H1 (cell line): Measurements from ENCODE around the gene MEGF11. TPM values are rescaled to one million over a fixed set of nuclear protein-coding genes. Genes with fewer than 3 reads are reported as not detected.

Experiments
- CTCF ChIA-PET: fragments of 300-600 bp; sonication (Branson Sonifier 250); formaldehyde crosslinking; loops from one replicate; lab custom pipeline; 2021; ENCODE audit not compliant: partially characterized antibody; lab: Charles Lee
- POLR2A ChIA-PET: fragments of 300-600 bp; sonication (Branson Sonifier 250); formaldehyde crosslinking; loops from one replicate; lab custom pipeline; 2021; ENCODE audit warnings: inconsistent platforms; ENCODE audit not compliant: partially characterized antibody; lab: Charles Lee
- DNase-seq, 2 experiments: peaks; one replicate each; pipeline versions ENCODE4 v3.0.0 to v3.0.0-alpha.2; 2010 to 2022; ENCODE audit warnings: low spot score in 2 of 2, low read depth in 1 of 2, mixed read lengths in 1 of 2
- FAIRE-seq: peaks from 2 replicates; lab custom pipeline; 2011; peaks lifted over from hg19 to GRCh38; lab: Jason Lieb, UNC
- H2AFZ ChIP-seq: 2 replicates; pipeline ENCODE4 v1.8.1; 2012; ENCODE audit warnings: low read length, inconsistent platforms
- H2AK5ac ChIP-seq: 2 replicates; pipeline ENCODE4 v1.6.1; 2013; ENCODE audit warnings: low read depth, low read length
- H2BK120ac ChIP-seq: replicated peaks from 2 replicates; pipeline ENCODE3; 2013; ENCODE audit warnings: low read depth, low read length, inconsistent platforms
- H2BK12ac ChIP-seq: 2 replicates; pipeline ENCODE4 v1.6.1; 2013; ENCODE audit warnings: low read depth, low read length
- H2BK15ac ChIP-seq: 2 replicates; pipeline ENCODE4 v1.6.1; 2013; ENCODE audit warnings: low read length
- H2BK20ac ChIP-seq: 2 replicates; pipeline ENCODE4 v1.6.1; 2013; ENCODE audit warnings: low read length
- H2BK5ac ChIP-seq: 2 replicates; pipeline ENCODE4 v1.6.1; 2013; ENCODE audit warnings: low read depth, low read length
- H3K14ac ChIP-seq: 2 replicates; pipeline ENCODE4 v1.6.1; 2013; ENCODE audit warnings: inconsistent platforms; ENCODE audit not compliant: insufficient read length
- H3K18ac ChIP-seq: 2 replicates; pipeline ENCODE4 v1.6.1; 2013; ENCODE audit warnings: low read length; ENCODE audit errors: extremely low read depth
- H3K23ac ChIP-seq: 2 replicates; pipeline ENCODE4 v1.6.1; 2013; ENCODE audit warnings: inconsistent platforms; ENCODE audit not compliant: insufficient read length
- H3K23me2 ChIP-seq: 2 replicates; pipeline ENCODE4 v1.6.1; 2013; ENCODE audit warnings: low read depth, low read length
- H3K27ac ChIP-seq: 2 replicates; pipeline ENCODE4 v1.6.1; 2011; ENCODE audit warnings: low read depth, low read length, inconsistent platforms
- H3K27me3 ChIP-seq, 4 experiments: replicated peaks in 1 of 4; 1 replicate in 1 of 4; 2 replicates in 3 of 4; pipeline versions ENCODE4 v1.6.1 to v1.8.1; 2011 to 2013; ENCODE audit warnings: low read length in 3 of 4, mild to moderate bottlenecking in 3 of 4, inconsistent platforms in 2 of 4, mixed read lengths in 2 of 4, moderate library complexity in 1 of 4; ENCODE audit not compliant: control insufficient read depth in 3 of 4, insufficient read depth in 3 of 4; ENCODE audit errors: extremely low read depth in 1 of 4
- H3K36me3 ChIP-seq, 4 experiments: 2 replicates each; pipeline versions ENCODE4 v1.6.1 to v1.8.1; 2011 to 2013; ENCODE audit warnings: mild to moderate bottlenecking in 4 of 4, low read length in 3 of 4, moderate library complexity in 2 of 4, control low read depth in 1 of 4, inconsistent platforms in 1 of 4; ENCODE audit not compliant: insufficient read depth in 4 of 4, control insufficient read depth in 2 of 4
- H3K4ac ChIP-seq: replicated peaks from 2 replicates; pipeline ENCODE3; 2013; ENCODE audit warnings: low read length, low read depth, mixed read lengths, inconsistent platforms; ENCODE audit not compliant: insufficient read length
- H3K4me1 ChIP-seq, 4 experiments: replicated peaks in 1 of 4; 1 replicate in 1 of 4; 2 replicates in 3 of 4; pipeline versions ENCODE4 v1.6.1 to v1.8.1; 2011 to 2013; ENCODE audit warnings: low read length in 3 of 4, inconsistent platforms in 2 of 4, mixed read lengths in 1 of 4; ENCODE audit not compliant: insufficient read depth in 4 of 4, control insufficient read depth in 3 of 4
- H3K4me2 ChIP-seq, 2 experiments: 2 replicates each; pipeline versions ENCODE4 v1.6.1 to v1.8.1; 2011 to 2013; ENCODE audit warnings: low read depth in 2 of 2, low read length in 2 of 2, control low read depth in 1 of 2, inconsistent platforms in 1 of 2, mild to moderate bottlenecking in 1 of 2; ENCODE audit not compliant: insufficient read depth in 1 of 2
- H3K4me3 ChIP-seq, 4 experiments: fragments of 200-600, 300-600 bp in 1 of 4; sonication (generic), shearing (Covaris generic), sonication (Bioruptor Twin) in 1 of 4; 2 replicates each; pipeline versions ENCODE4 v1.5.1 to v1.8.1; 2011 to 2016; ENCODE audit warnings: low read length in 4 of 4, low read depth in 3 of 4, control low read depth in 2 of 4, inconsistent platforms in 2 of 4, mild to moderate bottlenecking in 2 of 4, mixed read lengths in 1 of 4, moderate library complexity in 1 of 4; ENCODE audit not compliant: insufficient read depth in 2 of 4; ENCODE audit errors: extremely low read depth in 1 of 4
- H3K56ac ChIP-seq: replicated peaks from 2 replicates; pipeline ENCODE3; 2013; ENCODE audit warnings: low read depth, mild to moderate bottlenecking, mixed read lengths, low read length, inconsistent platforms; ENCODE audit not compliant: insufficient read length
- H3K79me1 ChIP-seq: 2 replicates; pipeline ENCODE4 v1.6.1; 2013; ENCODE audit warnings: low read depth, low read length, control low read depth
- H3K79me2 ChIP-seq, 2 experiments: 2 replicates each; pipeline versions ENCODE4 v1.6.1 to v1.8.1; 2012 to 2013; ENCODE audit warnings: low read length in 2 of 2, mild to moderate bottlenecking in 2 of 2, inconsistent platforms in 1 of 2; ENCODE audit not compliant: insufficient read depth in 2 of 2, control insufficient read depth in 1 of 2
- H3K9ac ChIP-seq, 4 experiments: replicated peaks in 1 of 4; 1 replicate in 1 of 4; 2 replicates in 3 of 4; pipeline versions ENCODE4 v1.6.1 to v1.8.1; 2011 to 2013; ENCODE audit warnings: low read depth in 3 of 4, low read length in 3 of 4, control low read depth in 2 of 4, mild to moderate bottlenecking in 2 of 4, moderate library complexity in 2 of 4, inconsistent platforms in 1 of 4; ENCODE audit errors: extremely low read depth in 1 of 4
- H3K9me3 ChIP-seq, 2 experiments: 2 replicates each; pipeline versions ENCODE4 v1.6.1 to v1.8.1; 2012 to 2013; ENCODE audit warnings: mild to moderate bottlenecking in 2 of 2, moderate library complexity in 2 of 2, control low read depth in 1 of 2, inconsistent platforms in 1 of 2, low read depth in 1 of 2, low read length in 1 of 2, mixed read lengths in 1 of 2; ENCODE audit not compliant: insufficient read depth in 2 of 2
- H4K20me1 ChIP-seq, 2 experiments: replicated peaks in 1 of 2; 2 replicates each; pipeline versions ENCODE3 to v1.8.1; 2011 to 2013; ENCODE audit warnings: inconsistent platforms in 2 of 2, low read length in 2 of 2, mild to moderate bottlenecking in 1 of 2; ENCODE audit not compliant: insufficient read depth in 2 of 2, control insufficient read depth in 1 of 2
- H4K5ac ChIP-seq: 2 replicates; pipeline ENCODE4 v1.6.1; 2013; ENCODE audit warnings: low read length, low read depth, mixed read lengths, inconsistent platforms; ENCODE audit not compliant: insufficient read length
- H4K8ac ChIP-seq: 2 replicates; pipeline ENCODE4 v1.8.0; 2013; ENCODE audit warnings: mild to moderate bottlenecking, moderate library complexity, low read length, inconsistent platforms; ENCODE audit not compliant: insufficient read depth; ENCODE audit errors: extremely low read depth
- H4K91ac ChIP-seq: replicated peaks from 2 replicates; pipeline ENCODE3; 2013; ENCODE audit warnings: low read length, mixed read lengths, inconsistent platforms; ENCODE audit not compliant: insufficient read length
- CREB1 ChIP-seq: IDR thresholded peaks from 2 replicates; pipeline ENCODE4 v1.6.1; 2012; ENCODE audit warnings: inconsistent platforms
- CTBP2 ChIP-seq: IDR thresholded peaks from 2 replicates; pipeline ENCODE4 v1.7.0; 2011; ENCODE audit warnings: borderline replicate concordance, mild to moderate bottlenecking, moderate library complexity, mixed read lengths, low read length; ENCODE audit not compliant: insufficient read depth, insufficient read length
- EP300 ChIP-seq, 2 experiments: IDR thresholded peaks; 1 replicate in 1 of 2; 2 replicates in 1 of 2; pipeline ENCODE4 v1.6.1; 2011 to 2012; ENCODE audit warnings: low read depth in 2 of 2, low read length in 2 of 2, mild to moderate bottlenecking in 2 of 2, borderline replicate concordance in 1 of 2, inconsistent platforms in 1 of 2, moderate library complexity in 1 of 2
- FOSL1 ChIP-seq: IDR thresholded peaks from 2 replicates; pipeline ENCODE4 v1.6.1; 2011; ENCODE audit warnings: mild to moderate bottlenecking, low read depth, low read length, moderate library complexity; ENCODE audit not compliant: insufficient read depth
- NANOG ChIP-seq: IDR thresholded peaks from 2 replicates; pipeline ENCODE4 v1.6.1; 2011; ENCODE audit warnings: low read length, low read depth, mild to moderate bottlenecking, inconsistent platforms; ENCODE audit not compliant: insufficient read depth, poor library complexity, severe bottlenecking
- NRF1 ChIP-seq: IDR thresholded peaks from 2 replicates; pipeline ENCODE4 v1.6.1; 2011; ENCODE audit warnings: mild to moderate bottlenecking, low read depth, low read length, improper control_type of control experiment
- POLR2AphosphoS5 ChIP-seq: IDR thresholded peaks from 2 replicates; pipeline ENCODE4 v1.6.1; 2011; ENCODE audit warnings: low read depth, low read length
- SUZ12 ChIP-seq: fragments of 200-600 bp; sonication (generic); IDR thresholded peaks from 2 replicates; pipeline ENCODE4 v1.6.1; 2012; ENCODE audit warnings: mild to moderate bottlenecking, inconsistent platforms, low read length, moderate library complexity, mixed read lengths
- ZNF274 ChIP-seq: IDR thresholded peaks from 2 replicates; pipeline ENCODE4 v1.7.0; 2012; ENCODE audit warnings: low read length, borderline replicate concordance; ENCODE audit errors: extremely low read depth
- WGBS, 2 experiments: shearing (Covaris generic) in 1 of 2; methylation state at CpG; one replicate each; pipeline versions ENCODE4 v1.1.6 to v1.1.7; 2013 to 2015; ENCODE audit warnings: low lambda C conversion rate in 2 of 2, mixed read lengths in 2 of 2, inconsistent platforms in 1 of 2, low coverage in 1 of 2, missing lambda C conversion rate in 1 of 2; ENCODE audit not compliant: insufficient replicate concordance in 2 of 2, insufficient coverage in 1 of 2, insufficient read length in 1 of 2; ENCODE audit errors: extremely low coverage in 1 of 2, missing lambda C conversion rate in 1 of 2; 5-methylcytosine and 5-hydroxymethylcytosine counted together
- polyA plus RNA-seq, 7 experiments: library from polyadenylated mRNA; depleted of rRNA in 3 of 7; stranded (reverse) in 5 of 7; unstranded in 2 of 7; fragments of >200 nt in 5 of 7; fragments of 200-250 nt in 2 of 7; gene quantifications; 1 replicate in 5 of 7; 2 replicates in 1 of 7; 4 replicates in 1 of 7; pipeline versions ENCODE4 v1.2.1 to v1.2.3, GENCODE V29; 2011 to 2013; ENCODE audit warnings: missing spikeins in 2 of 7, mixed read lengths in 2 of 7
- total RNA-seq: library from RNA; stranded (reverse); fragmentation: NEBNext Ultra II Directional; extraction: Animal tissue kit (Norgen Biotek cat#: 25700); gene quantifications from 2 replicates; pipeline ENCODE4 v1.2.1, GENCODE V29; 2021
- TF ChIP-seq, protein P1 (sequence below): IDR thresholded peaks from 2 replicates; pipeline ENCODE4 v1.6.1; 2012; ENCODE audit warnings: low read length, inconsistent platforms
- TF ChIP-seq, protein P2 (sequence below): IDR thresholded peaks from 2 replicates; pipeline ENCODE4 v1.6.1; 2012; ENCODE audit warnings: inconsistent platforms

The MEGF11 gene
- total and polyA plus RNA-seq, 2 of the 8 experiments (the other 6 are each of a cell fraction or from before 2014, with no cell fraction given): 4.4 to 4.8 TPM

DNA sequence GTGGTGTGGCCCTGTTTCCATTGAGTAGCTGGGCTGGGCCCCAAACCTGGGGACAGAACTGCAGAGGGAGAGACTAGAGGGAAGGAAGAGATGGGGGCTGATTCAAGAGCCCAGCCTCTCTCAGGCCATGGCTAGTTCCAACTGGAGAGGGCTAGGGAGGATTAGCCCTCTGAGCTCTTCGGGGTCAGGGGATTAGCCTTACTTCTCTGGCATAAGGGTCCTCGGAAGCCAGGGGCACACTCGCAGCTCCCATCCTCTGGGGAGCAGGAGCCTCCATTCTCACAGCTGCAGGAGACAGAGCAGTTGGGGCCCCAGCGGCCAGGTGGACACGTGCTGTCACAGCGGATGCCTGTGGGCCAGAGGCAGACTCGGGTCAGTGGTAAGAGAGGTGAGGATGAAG is 330.9 kb downstream of the MEGF11 start:
- H3K4me2 ChIP-seq: no peak overlapping the region
- TF ChIP-seq FOSL1: no peak
- TF ChIP-seq, protein P1, sequence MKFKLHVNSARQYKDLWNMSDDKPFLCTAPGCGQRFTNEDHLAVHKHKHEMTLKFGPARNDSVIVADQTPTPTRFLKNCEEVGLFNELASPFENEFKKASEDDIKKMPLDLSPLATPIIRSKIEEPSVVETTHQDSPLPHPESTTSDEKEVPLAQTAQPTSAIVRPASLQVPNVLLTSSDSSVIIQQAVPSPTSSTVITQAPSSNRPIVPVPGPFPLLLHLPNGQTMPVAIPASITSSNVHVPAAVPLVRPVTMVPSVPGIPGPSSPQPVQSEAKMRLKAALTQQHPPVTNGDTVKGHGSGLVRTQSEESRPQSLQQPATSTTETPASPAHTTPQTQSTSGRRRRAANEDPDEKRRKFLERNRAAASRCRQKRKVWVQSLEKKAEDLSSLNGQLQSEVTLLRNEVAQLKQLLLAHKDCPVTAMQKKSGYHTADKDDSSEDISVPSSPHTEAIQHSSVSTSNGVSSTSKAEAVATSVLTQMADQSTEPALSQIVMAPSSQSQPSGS: no peak
- no peak for TF ChIP-seq SUZ12
- TF ChIP-seq ZNF274: no peak
- TF ChIP-seq EP300 (IDR thresholded peaks at IDR 0.05; ENCODE audit: borderline replicate concordance in 1 of 2, low read depth in 2 of 2, low read length in 2 of 2): no peak
- no peak for TF ChIP-seq NANOG
- TF ChIP-seq POLR2AphosphoS5: no peak
- TF ChIP-seq NRF1: no peak
- TF ChIP-seq CTBP2: no peak
- TF ChIP-seq, protein P2, sequence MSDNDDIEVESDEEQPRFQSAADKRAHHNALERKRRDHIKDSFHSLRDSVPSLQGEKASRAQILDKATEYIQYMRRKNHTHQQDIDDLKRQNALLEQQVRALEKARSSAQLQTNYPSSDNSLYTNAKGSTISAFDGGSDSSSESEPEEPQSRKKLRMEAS: no peak
- no peak for TF ChIP-seq CREB1
- no peak overlapping the region for H4K8ac ChIP-seq
- POLR2A ChIA-PET: interaction anchor here (0.6 to 2.5 kb wide), 3 partner anchors 9 to 133 kb away, joined by 3 to 8 read pairs (median 6); no protein-coding TSS in a partner anchor
- H3K9me3 ChIP-seq: no peaks in the 10 kb centered on the region
- no peak overlapping the region for H3K27ac ChIP-seq
- no peak overlapping the region for H2BK12ac ChIP-seq
- no peak overlapping the region for H4K5ac ChIP-seq
- no peaks in the 10 kb centered on the region for H3K36me3 ChIP-seq
- H4K91ac ChIP-seq: no peak overlapping the region
- H3K79me1 ChIP-seq: no peaks in the 10 kb centered on the region
- FAIRE-seq (no peak), DNase-seq (no peak)
- H2BK5ac ChIP-seq: no peak overlapping the region
- H3K18ac ChIP-seq: no peak overlapping the region
- no peaks in the 10 kb centered on the region for H3K79me2 ChIP-seq
- H3K4me3 ChIP-seq: no peak overlapping the region
- H3K4ac ChIP-seq: no peak overlapping the region
- peaks cover 0 to 5% (median under 1%) of the 10 kb centered on the region in 4 experiments; a peak in 2 of 7 replicates for H3K4me1 ChIP-seq
- H3K14ac ChIP-seq: no peak overlapping the region
- no peak overlapping the region for H3K9ac ChIP-seq
- 82% methylated on average over 6 of the region's 7 CpGs; no CpG with 5 or more reads in 1 of the 2 experiments for WGBS, 2 experiments
- no peaks in the 10 kb centered on the region for H3K27me3 ChIP-seq
- H2BK120ac ChIP-seq: no peak overlapping the region
- H2AK5ac ChIP-seq: no peak overlapping the region
- CTCF ChIA-PET: interaction anchor here (0.6 to 2.9 kb wide), 6 partner anchors 10 to 120 kb away, joined by 3 to 10 read pairs (median 5); partner anchors contain the start of gene RAB11A
- no peaks in the 10 kb centered on the region for H3K23me2 ChIP-seq
- H3K23ac ChIP-seq: no peak overlapping the region
- no peak overlapping the region for H3K56ac ChIP-seq
- no peak overlapping the region for H2BK15ac ChIP-seq
- no peak overlapping the region for H2BK20ac ChIP-seq
- no peak overlapping the region for H2AFZ ChIP-seq
- no peaks in the 10 kb centered on the region for H4K20me1 ChIP-seq
